Measurements from ENCODE around the gene TMEM132C. TPM values are rescaled to one million over a fixed set of nuclear protein-coding genes. Genes with fewer than 3 reads are reported as not detected.

Gene TMEM132C
- total RNA-seq, 3 donors from 2014 or later (not counting 1 experiment from before 2014, with no cell fraction given), result 0.08 to 0.41 TPM; not detected in 1

DNA sequence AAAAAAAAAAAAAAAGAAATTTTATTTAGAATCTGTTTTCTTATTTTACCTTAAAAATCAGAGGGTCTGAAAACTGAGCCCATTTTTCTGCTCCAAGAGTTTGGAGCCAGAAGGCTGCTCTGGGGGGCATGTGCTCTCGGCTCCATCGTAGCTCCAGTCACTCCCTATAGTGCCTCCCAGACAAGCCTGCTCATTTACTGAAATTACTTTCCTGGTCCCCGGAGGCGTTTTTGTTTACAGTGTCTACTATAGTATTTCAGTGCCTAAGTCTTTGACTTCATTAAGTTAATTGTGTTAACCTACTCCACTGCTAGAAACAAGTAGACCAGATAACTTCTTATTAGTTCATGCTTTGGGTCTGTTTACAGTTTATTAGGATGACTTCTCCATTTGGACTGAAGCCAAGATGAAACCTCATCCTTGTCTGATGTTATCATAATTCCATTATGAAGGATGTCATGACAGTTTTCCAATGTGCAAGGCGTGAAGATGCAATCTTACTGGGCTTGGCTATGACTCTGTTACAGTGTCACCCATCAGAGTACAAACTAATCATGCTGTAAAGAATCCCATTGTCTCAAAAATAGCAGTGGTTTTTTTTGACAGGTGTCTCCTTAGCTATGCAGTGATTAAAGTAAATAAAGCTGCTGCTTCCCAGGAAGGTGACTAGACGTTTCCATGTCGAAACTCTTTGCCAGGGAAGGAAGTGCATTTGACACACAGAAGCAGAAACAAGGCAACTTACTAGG is 182.3 kb downstream of the TMEM132C start:
- H3K4me3 Mint-ChIP-seq, result no peak overlapping the region
- ATAC-seq (no peak), DNase-seq (no peak)
- H3K9me3 Mint-ChIP-seq, result no peaks in the 10 kb centered on the region
- no peaks in the 10 kb centered on the region for H3K36me3 ChIP-seq (ENCODE audit: control insufficient read depth, insufficient read depth, low read length)
- no peak overlapping the region for H3K27ac ChIP-seq (ENCODE audit: low read length)
- H3K9me3 ChIP-seq (ENCODE audit: control insufficient read depth, insufficient read depth, low read length), result no peaks in the 10 kb centered on the region
- intact Hi-C loops (cut with micrococcal nuclease), result no loop called here
- WGBS (ENCODE audit: insufficient coverage), result 65% methylated on average over 7 of the region's 7 CpGs
- no peak overlapping the region for H3K4me3 ChIP-seq (ENCODE audit: low read length)
- peaks cover 10 to 18% of the 10 kb centered on the region in 2 donors for H3K27me3 Mint-ChIP-seq (ENCODE audit: low read depth in 2 of 2)
- no peak overlapping the region for H3K27ac Mint-ChIP-seq
- H3K4me1 Mint-ChIP-seq, result no peaks in the 10 kb centered on the region
- no peaks in the 10 kb centered on the region for H3K36me3 Mint-ChIP-seq
- no peaks in the 10 kb centered on the region for H3K4me1 ChIP-seq (ENCODE audit: control insufficient read depth, insufficient read depth, low read length)
- H3K27me3 ChIP-seq (ENCODE audit: control insufficient read depth, insufficient read depth, low read length), result no peaks in the 10 kb centered on the region
- TF ChIP-seq, protein P1, sequence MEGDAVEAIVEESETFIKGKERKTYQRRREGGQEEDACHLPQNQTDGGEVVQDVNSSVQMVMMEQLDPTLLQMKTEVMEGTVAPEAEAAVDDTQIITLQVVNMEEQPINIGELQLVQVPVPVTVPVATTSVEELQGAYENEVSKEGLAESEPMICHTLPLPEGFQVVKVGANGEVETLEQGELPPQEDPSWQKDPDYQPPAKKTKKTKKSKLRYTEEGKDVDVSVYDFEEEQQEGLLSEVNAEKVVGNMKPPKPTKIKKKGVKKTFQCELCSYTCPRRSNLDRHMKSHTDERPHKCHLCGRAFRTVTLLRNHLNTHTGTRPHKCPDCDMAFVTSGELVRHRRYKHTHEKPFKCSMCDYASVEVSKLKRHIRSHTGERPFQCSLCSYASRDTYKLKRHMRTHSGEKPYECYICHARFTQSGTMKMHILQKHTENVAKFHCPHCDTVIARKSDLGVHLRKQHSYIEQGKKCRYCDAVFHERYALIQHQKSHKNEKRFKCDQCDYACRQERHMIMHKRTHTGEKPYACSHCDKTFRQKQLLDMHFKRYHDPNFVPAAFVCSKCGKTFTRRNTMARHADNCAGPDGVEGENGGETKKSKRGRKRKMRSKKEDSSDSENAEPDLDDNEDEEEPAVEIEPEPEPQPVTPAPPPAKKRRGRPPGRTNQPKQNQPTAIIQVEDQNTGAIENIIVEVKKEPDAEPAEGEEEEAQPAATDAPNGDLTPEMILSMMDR (IDR thresholded peaks at IDR 0.05), result no peak

DNA sequence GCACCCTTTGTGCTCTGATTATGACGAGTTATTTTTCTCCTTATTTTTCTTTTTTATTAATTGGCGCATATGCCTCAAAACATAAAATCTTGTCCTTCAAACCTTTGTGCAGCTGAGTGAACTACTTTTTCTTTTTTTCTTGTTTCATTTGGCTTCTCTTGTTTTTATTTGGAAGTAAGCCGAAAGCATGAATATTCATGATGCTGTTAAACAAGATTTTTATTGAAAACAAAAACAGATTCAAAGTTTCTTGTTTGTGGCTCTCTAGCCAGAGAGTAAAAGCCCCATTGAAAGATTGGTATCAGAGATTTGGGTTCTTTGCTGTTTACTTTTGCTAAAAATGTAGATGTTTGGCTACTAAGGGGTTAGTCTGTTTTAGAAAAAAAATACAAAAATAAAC is 183.8 kb downstream of the TMEM132C start:
- H3K36me3 Mint-ChIP-seq, result no peaks in the 10 kb centered on the region

DNA sequence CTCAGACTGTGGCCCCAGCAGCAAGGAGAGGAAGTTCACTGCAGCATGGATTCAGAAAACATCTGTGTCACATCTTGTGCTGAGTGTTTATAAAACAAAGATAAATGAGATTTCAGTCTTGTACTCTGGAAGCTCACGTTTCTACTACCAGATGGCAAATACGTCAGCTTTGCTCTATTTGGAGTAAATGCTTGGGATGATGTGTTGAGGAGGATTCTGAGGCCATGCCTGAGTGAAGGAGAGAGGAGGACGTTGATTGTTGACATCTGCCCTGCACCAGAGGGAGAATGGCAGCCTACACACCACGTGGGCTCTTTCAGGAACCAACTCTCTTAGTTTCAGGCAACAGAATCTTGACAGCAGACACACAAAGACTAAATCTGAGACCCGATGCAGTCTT is 188.9 kb downstream of the TMEM132C start:
- Histone ChIP-seq H3K36me3 (ENCODE audit: control insufficient read depth, insufficient read depth, low read length) (no peaks in the 10 kb centered on the region), H3K9me3 (ENCODE audit: control insufficient read depth, insufficient read depth, low read length) (no peaks in the 10 kb centered on the region), H3K4me3 (ENCODE audit: low read length) (no peak overlapping the region), H3K27ac (ENCODE audit: low read length) (no peak overlapping the region), H3K27me3 (ENCODE audit: control insufficient read depth, insufficient read depth, low read length) (no peaks in the 10 kb centered on the region), H3K4me1 (ENCODE audit: control insufficient read depth, insufficient read depth, low read length) (no peaks in the 10 kb centered on the region)
- TF ChIP-seq, protein P1 (IDR thresholded peaks at IDR 0.05), result no peak
- Mint-ChIP-seq H3K9me3 (no peaks in the 10 kb centered on the region), H3K4me1 (no peaks in the 10 kb centered on the region), H3K27ac (no peak overlapping the region), H3K36me3 (no peaks in the 10 kb centered on the region), H3K27me3 (ENCODE audit: low read depth in 2 of 2) (peaks cover 10 to 14% of the 10 kb centered on the region in 2 donors), H3K4me3 (no peak overlapping the region)
- no peak for DNase-seq
- no peak for ATAC-seq
- intact Hi-C loops (cut with micrococcal nuclease), result no loop called here
- WGBS (ENCODE audit: insufficient coverage), result 60% methylated on average over 5 of the region's 5 CpGs

More for the DNA sequence above, 183.8 kb downstream of the TMEM132C start:
- H3K9me3 ChIP-seq (ENCODE audit: control insufficient read depth, insufficient read depth, low read length), result no peaks in the 10 kb centered on the region
- H3K27ac ChIP-seq (ENCODE audit: low read length), result no peak overlapping the region
- H3K36me3 ChIP-seq (ENCODE audit: control insufficient read depth, insufficient read depth, low read length), result no peaks in the 10 kb centered on the region
- H3K27me3 ChIP-seq (ENCODE audit: control insufficient read depth, insufficient read depth, low read length), result no peaks in the 10 kb centered on the region
- ATAC-seq (no peak), DNase-seq (no peak)
- no peaks in the 10 kb centered on the region for H3K4me1 Mint-ChIP-seq
- H3K9me3 Mint-ChIP-seq, result no peaks in the 10 kb centered on the region
- intact Hi-C loops (cut with micrococcal nuclease), result no loop called here
- H3K4me3 Mint-ChIP-seq, result no peak overlapping the region
- no peaks in the 10 kb centered on the region for H3K4me1 ChIP-seq (ENCODE audit: control insufficient read depth, insufficient read depth, low read length)
- H3K4me3 ChIP-seq (ENCODE audit: low read length), result no peak overlapping the region
- WGBS (ENCODE audit: insufficient coverage), result 85% methylated on average over 3 of the region's 3 CpGs
- H3K27ac Mint-ChIP-seq, result no peak overlapping the region
- TF ChIP-seq, protein P1 (IDR thresholded peaks at IDR 0.05), result no peak
- H3K27me3 Mint-ChIP-seq (ENCODE audit: low read depth in 2 of 2), result peaks cover 12% of the 10 kb centered on the region in 2 donors

DNA sequence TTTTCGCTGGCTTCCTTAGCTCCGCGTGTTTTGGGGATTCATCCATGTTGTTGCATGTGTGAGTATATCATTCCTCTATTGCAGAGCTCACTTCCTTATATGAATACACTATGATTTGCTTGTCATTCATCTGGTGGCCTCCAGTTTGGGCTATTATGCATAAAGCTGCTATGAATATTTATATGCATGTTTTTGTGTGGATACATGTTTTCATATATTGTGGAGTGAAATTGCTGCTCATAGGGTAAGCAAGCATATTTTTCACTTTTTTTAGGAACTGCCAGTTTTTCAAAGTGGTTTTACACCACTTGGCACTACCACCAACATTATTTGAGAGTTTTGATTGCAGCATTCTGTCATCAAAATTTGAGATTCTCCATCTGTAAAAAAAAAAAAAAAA is 190.0 kb downstream of the TMEM132C start:
- no peaks in the 10 kb centered on the region for H3K27me3 ChIP-seq (ENCODE audit: control insufficient read depth, insufficient read depth, low read length)
- ATAC-seq (no peak), DNase-seq (no peak)
- Mint-ChIP-seq H3K4me1 (no peaks in the 10 kb centered on the region), H3K27ac (no peak overlapping the region), H3K27me3 (ENCODE audit: low read depth in 2 of 2) (peaks cover 0 to 9% of the 10 kb centered on the region in 2 donors), H3K4me3 (no peak overlapping the region), H3K36me3 (no peaks in the 10 kb centered on the region), H3K9me3 (no peaks in the 10 kb centered on the region)
- no peak overlapping the region for H3K4me3 ChIP-seq (ENCODE audit: low read length)
- intact Hi-C loops (cut with micrococcal nuclease), result no loop called here
- TF ChIP-seq, protein P1 (IDR thresholded peaks at IDR 0.05), result no peak
- H3K9me3 ChIP-seq (ENCODE audit: control insufficient read depth, insufficient read depth, low read length), result no peaks in the 10 kb centered on the region
- H3K27ac ChIP-seq (ENCODE audit: low read length), result no peak overlapping the region
- no CpG with 5 or more reads among the region's 3 CpGs for WGBS (ENCODE audit: insufficient coverage)
- H3K36me3 ChIP-seq (ENCODE audit: control insufficient read depth, insufficient read depth, low read length), result no peaks in the 10 kb centered on the region
- no peaks in the 10 kb centered on the region for H3K4me1 ChIP-seq (ENCODE audit: control insufficient read depth, insufficient read depth, low read length)

All from natural killer cell (primary cell).